GM12874 (cell line): ENCODE results near the gene CLSTN1.

Experiments used
- TF ChIP-seq, protein P1 (sequence below): IDR thresholded peaks from 2 replicates; pipeline ENCODE4 v1.5.1; 2011; ENCODE audit warnings: low read depth, mild to moderate bottlenecking, control low read depth, low read length, moderate library complexity; ENCODE audit not compliant: insufficient read depth

Gene CLSTN1

DNA sequence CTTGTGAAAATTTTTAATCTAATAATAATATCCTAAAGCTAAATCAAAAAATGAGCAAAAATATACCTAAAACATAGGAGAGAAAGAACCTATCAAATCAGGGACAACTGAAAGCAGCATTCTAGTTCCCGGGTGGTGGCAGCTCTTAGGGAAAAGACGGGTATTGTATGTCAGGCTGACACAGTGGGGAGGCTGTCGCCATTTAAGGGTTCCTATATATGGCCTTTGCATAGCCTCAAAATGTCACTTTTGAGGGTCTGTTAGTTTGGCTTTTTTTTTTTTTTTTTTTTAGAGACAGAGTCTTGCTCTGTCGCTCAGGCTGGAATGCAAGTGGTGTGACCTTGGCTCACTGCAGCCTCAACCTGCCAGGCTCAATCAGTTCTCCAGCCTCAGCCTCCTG is 6.0 kb downstream of the CLSTN1 start:
- TF ChIP-seq, protein P1, sequence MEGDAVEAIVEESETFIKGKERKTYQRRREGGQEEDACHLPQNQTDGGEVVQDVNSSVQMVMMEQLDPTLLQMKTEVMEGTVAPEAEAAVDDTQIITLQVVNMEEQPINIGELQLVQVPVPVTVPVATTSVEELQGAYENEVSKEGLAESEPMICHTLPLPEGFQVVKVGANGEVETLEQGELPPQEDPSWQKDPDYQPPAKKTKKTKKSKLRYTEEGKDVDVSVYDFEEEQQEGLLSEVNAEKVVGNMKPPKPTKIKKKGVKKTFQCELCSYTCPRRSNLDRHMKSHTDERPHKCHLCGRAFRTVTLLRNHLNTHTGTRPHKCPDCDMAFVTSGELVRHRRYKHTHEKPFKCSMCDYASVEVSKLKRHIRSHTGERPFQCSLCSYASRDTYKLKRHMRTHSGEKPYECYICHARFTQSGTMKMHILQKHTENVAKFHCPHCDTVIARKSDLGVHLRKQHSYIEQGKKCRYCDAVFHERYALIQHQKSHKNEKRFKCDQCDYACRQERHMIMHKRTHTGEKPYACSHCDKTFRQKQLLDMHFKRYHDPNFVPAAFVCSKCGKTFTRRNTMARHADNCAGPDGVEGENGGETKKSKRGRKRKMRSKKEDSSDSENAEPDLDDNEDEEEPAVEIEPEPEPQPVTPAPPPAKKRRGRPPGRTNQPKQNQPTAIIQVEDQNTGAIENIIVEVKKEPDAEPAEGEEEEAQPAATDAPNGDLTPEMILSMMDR: no peak

- TF ChIP-seq, protein P1: no peak
Measured at GRCh38 chr1:9816199-9816598, 7.6 kb downstream of the CLSTN1 start.

DNA sequence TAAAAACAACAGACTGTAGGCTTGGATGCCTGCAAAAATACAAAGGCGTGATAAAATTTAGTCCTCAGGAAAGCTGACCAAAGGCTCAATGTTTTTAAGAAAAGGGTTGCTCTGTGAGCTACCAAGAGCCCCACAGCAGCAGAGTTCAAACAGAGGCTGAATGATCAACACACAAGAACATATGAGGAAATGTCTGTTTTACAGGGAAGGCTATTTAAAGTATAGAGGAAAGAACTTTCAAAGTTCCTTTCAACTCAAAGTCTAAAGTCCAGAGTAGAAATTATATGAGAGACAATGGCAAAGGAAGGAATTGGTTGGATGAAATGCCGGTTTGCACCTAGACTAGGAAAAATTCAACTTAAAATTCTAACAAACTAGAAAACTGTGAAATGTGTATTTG is 8.6 kb downstream of the CLSTN1 start:
- TF ChIP-seq, protein P1: no peak

GRCh38 chr1:9814619-9815018 is 9.1 kb downstream of the CLSTN1 start:
- TF ChIP-seq, protein P1: no peak

DNA sequence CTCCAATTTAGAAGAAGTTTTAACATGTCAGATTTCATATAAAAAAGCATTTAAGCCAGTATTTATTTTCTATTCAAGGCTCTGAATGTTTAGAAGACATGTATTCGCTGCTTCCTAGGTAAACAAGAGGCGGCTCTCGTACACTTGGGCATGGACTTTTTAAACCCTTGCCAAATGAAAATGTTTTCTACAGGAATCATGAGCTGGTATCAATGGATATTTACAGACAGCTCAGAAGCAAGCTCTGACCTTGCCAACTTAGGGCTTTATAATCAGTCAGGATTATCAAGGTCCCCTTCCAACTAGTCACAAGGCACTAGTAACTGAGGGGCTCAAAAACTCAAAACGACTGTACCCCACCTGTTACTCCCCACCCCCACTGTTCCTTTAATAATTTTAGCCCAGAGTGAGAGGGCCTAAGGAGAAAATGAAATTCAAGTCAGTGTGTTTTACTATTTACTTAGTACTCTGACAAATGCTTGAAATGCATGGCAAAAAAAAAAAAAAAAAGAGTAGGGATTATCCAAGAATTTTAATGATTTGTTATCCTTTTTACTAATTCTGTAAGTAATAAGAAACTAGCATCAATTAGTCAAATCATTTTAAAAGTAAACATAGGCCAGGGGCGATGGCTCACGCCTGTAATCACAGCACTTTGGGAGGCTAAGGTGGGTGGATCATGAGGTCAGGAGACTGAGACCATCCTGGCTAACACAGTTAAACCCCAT is 12.4 kb downstream of the CLSTN1 start:
- TF ChIP-seq, protein P1: no peak

GRCh38 chr1:9809100-9809510 is 14.7 kb downstream of the CLSTN1 start:
- TF ChIP-seq, protein P1: no peak

DNA sequence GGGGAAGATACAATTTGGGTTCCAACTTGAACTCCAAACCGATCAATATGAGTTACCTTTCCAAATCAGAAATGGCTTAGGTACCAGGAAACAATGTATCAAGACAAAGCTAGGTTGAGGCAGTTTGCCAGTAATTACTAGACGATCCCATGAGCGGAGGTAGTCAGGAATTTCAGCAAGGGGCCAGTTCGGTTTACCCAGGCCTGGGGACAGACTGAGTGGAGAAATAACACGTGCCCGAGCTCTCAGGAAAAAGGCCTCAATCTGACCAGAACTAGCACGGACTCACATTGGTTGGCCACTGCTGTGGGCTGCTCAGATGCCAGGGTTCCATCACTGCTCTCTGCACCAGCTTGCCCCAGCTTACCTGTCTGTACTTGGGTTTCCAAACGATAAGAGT is 15.3 kb downstream of the CLSTN1 start:
- TF ChIP-seq, protein P1: no peak

GRCh38 chr1:9807541-9807940 is 16.2 kb downstream of the CLSTN1 start:
- TF ChIP-seq, protein P1: no peak
